H1 (cell line): ENCODE data around the gene ETS1. TPM values are rescaled to one million over a fixed set of nuclear protein-coding genes. Genes with fewer than 3 reads are reported as not detected.

Source experiments
- CTCF ChIA-PET: fragments of 300-600 bp; sonication (Branson Sonifier 250); formaldehyde crosslinking; loops from one replicate; lab custom pipeline; 2021; ENCODE audit not compliant: partially characterized antibody; lab: Charles Lee
- POLR2A ChIA-PET: fragments of 300-600 bp; sonication (Branson Sonifier 250); formaldehyde crosslinking; loops from one replicate; lab custom pipeline; 2021; ENCODE audit warnings: inconsistent platforms; ENCODE audit not compliant: partially characterized antibody; lab: Charles Lee
- DNase-seq, 2 experiments: peaks; one replicate each; pipeline versions ENCODE4 v3.0.0 to v3.0.0-alpha.2; 2010 to 2022; ENCODE audit warnings: low spot score in 2 of 2, low read depth in 1 of 2, mixed read lengths in 1 of 2
- FAIRE-seq: peaks from 2 replicates; lab custom pipeline; 2011; peaks lifted over from hg19 to GRCh38; lab: Jason Lieb, UNC
- H2AFZ ChIP-seq: 2 replicates; pipeline ENCODE4 v1.8.1; 2012; ENCODE audit warnings: low read length, inconsistent platforms
- H2AK5ac ChIP-seq: 2 replicates; pipeline ENCODE4 v1.6.1; 2013; ENCODE audit warnings: low read depth, low read length
- H2BK120ac ChIP-seq: replicated peaks from 2 replicates; pipeline ENCODE3; 2013; ENCODE audit warnings: low read depth, low read length, inconsistent platforms
- H2BK12ac ChIP-seq: 2 replicates; pipeline ENCODE4 v1.6.1; 2013; ENCODE audit warnings: low read depth, low read length
- H2BK15ac ChIP-seq: 2 replicates; pipeline ENCODE4 v1.6.1; 2013; ENCODE audit warnings: low read length
- H2BK20ac ChIP-seq: 2 replicates; pipeline ENCODE4 v1.6.1; 2013; ENCODE audit warnings: low read length
- H2BK5ac ChIP-seq: 2 replicates; pipeline ENCODE4 v1.6.1; 2013; ENCODE audit warnings: low read depth, low read length
- H3K14ac ChIP-seq: 2 replicates; pipeline ENCODE4 v1.6.1; 2013; ENCODE audit warnings: inconsistent platforms; ENCODE audit not compliant: insufficient read length
- H3K18ac ChIP-seq: 2 replicates; pipeline ENCODE4 v1.6.1; 2013; ENCODE audit warnings: low read length; ENCODE audit errors: extremely low read depth
- H3K23ac ChIP-seq: 2 replicates; pipeline ENCODE4 v1.6.1; 2013; ENCODE audit warnings: inconsistent platforms; ENCODE audit not compliant: insufficient read length
- H3K23me2 ChIP-seq: 2 replicates; pipeline ENCODE4 v1.6.1; 2013; ENCODE audit warnings: low read depth, low read length
- H3K27ac ChIP-seq: 2 replicates; pipeline ENCODE4 v1.6.1; 2011; ENCODE audit warnings: low read depth, low read length, inconsistent platforms
- H3K27me3 ChIP-seq, 4 experiments: replicated peaks in 1 of 4; 1 replicate in 1 of 4; 2 replicates in 3 of 4; pipeline versions ENCODE4 v1.6.1 to v1.8.1; 2011 to 2013; ENCODE audit warnings: low read length in 3 of 4, mild to moderate bottlenecking in 3 of 4, inconsistent platforms in 2 of 4, mixed read lengths in 2 of 4, moderate library complexity in 1 of 4; ENCODE audit not compliant: control insufficient read depth in 3 of 4, insufficient read depth in 3 of 4; ENCODE audit errors: extremely low read depth in 1 of 4
- H3K36me3 ChIP-seq, 4 experiments: 2 replicates each; pipeline versions ENCODE4 v1.6.1 to v1.8.1; 2011 to 2013; ENCODE audit warnings: mild to moderate bottlenecking in 4 of 4, low read length in 3 of 4, moderate library complexity in 2 of 4, control low read depth in 1 of 4, inconsistent platforms in 1 of 4; ENCODE audit not compliant: insufficient read depth in 4 of 4, control insufficient read depth in 2 of 4
- H3K4ac ChIP-seq: replicated peaks from 2 replicates; pipeline ENCODE3; 2013; ENCODE audit warnings: low read length, low read depth, mixed read lengths, inconsistent platforms; ENCODE audit not compliant: insufficient read length
- H3K4me1 ChIP-seq, 4 experiments: replicated peaks in 1 of 4; 1 replicate in 1 of 4; 2 replicates in 3 of 4; pipeline versions ENCODE4 v1.6.1 to v1.8.1; 2011 to 2013; ENCODE audit warnings: low read length in 3 of 4, inconsistent platforms in 2 of 4, mixed read lengths in 1 of 4; ENCODE audit not compliant: insufficient read depth in 4 of 4, control insufficient read depth in 3 of 4
- H3K4me2 ChIP-seq, 2 experiments: 2 replicates each; pipeline versions ENCODE4 v1.6.1 to v1.8.1; 2011 to 2013; ENCODE audit warnings: low read depth in 2 of 2, low read length in 2 of 2, control low read depth in 1 of 2, inconsistent platforms in 1 of 2, mild to moderate bottlenecking in 1 of 2; ENCODE audit not compliant: insufficient read depth in 1 of 2
- H3K4me3 ChIP-seq, 4 experiments: fragments of 200-600, 300-600 bp in 1 of 4; sonication (generic), shearing (Covaris generic), sonication (Bioruptor Twin) in 1 of 4; 2 replicates each; pipeline versions ENCODE4 v1.5.1 to v1.8.1; 2011 to 2016; ENCODE audit warnings: low read length in 4 of 4, low read depth in 3 of 4, control low read depth in 2 of 4, inconsistent platforms in 2 of 4, mild to moderate bottlenecking in 2 of 4, mixed read lengths in 1 of 4, moderate library complexity in 1 of 4; ENCODE audit not compliant: insufficient read depth in 2 of 4; ENCODE audit errors: extremely low read depth in 1 of 4
- H3K56ac ChIP-seq: replicated peaks from 2 replicates; pipeline ENCODE3; 2013; ENCODE audit warnings: low read depth, mild to moderate bottlenecking, mixed read lengths, low read length, inconsistent platforms; ENCODE audit not compliant: insufficient read length
- H3K79me1 ChIP-seq: 2 replicates; pipeline ENCODE4 v1.6.1; 2013; ENCODE audit warnings: low read depth, low read length, control low read depth
- H3K79me2 ChIP-seq, 2 experiments: 2 replicates each; pipeline versions ENCODE4 v1.6.1 to v1.8.1; 2012 to 2013; ENCODE audit warnings: low read length in 2 of 2, mild to moderate bottlenecking in 2 of 2, inconsistent platforms in 1 of 2; ENCODE audit not compliant: insufficient read depth in 2 of 2, control insufficient read depth in 1 of 2
- H3K9ac ChIP-seq, 4 experiments: replicated peaks in 1 of 4; 1 replicate in 1 of 4; 2 replicates in 3 of 4; pipeline versions ENCODE4 v1.6.1 to v1.8.1; 2011 to 2013; ENCODE audit warnings: low read depth in 3 of 4, low read length in 3 of 4, control low read depth in 2 of 4, mild to moderate bottlenecking in 2 of 4, moderate library complexity in 2 of 4, inconsistent platforms in 1 of 4; ENCODE audit errors: extremely low read depth in 1 of 4
- H3K9me3 ChIP-seq, 2 experiments: 2 replicates each; pipeline versions ENCODE4 v1.6.1 to v1.8.1; 2012 to 2013; ENCODE audit warnings: mild to moderate bottlenecking in 2 of 2, moderate library complexity in 2 of 2, control low read depth in 1 of 2, inconsistent platforms in 1 of 2, low read depth in 1 of 2, low read length in 1 of 2, mixed read lengths in 1 of 2; ENCODE audit not compliant: insufficient read depth in 2 of 2
- H4K20me1 ChIP-seq, 2 experiments: replicated peaks in 1 of 2; 2 replicates each; pipeline versions ENCODE3 to v1.8.1; 2011 to 2013; ENCODE audit warnings: inconsistent platforms in 2 of 2, low read length in 2 of 2, mild to moderate bottlenecking in 1 of 2; ENCODE audit not compliant: insufficient read depth in 2 of 2, control insufficient read depth in 1 of 2
- H4K5ac ChIP-seq: 2 replicates; pipeline ENCODE4 v1.6.1; 2013; ENCODE audit warnings: low read length, low read depth, mixed read lengths, inconsistent platforms; ENCODE audit not compliant: insufficient read length
- H4K8ac ChIP-seq: 2 replicates; pipeline ENCODE4 v1.8.0; 2013; ENCODE audit warnings: mild to moderate bottlenecking, moderate library complexity, low read length, inconsistent platforms; ENCODE audit not compliant: insufficient read depth; ENCODE audit errors: extremely low read depth
- H4K91ac ChIP-seq: replicated peaks from 2 replicates; pipeline ENCODE3; 2013; ENCODE audit warnings: low read length, mixed read lengths, inconsistent platforms; ENCODE audit not compliant: insufficient read length
- ASH2L ChIP-seq: fragments of 200-600, 300-600 bp; sonication (generic); IDR thresholded peaks from one replicate; pipeline ENCODE4 v1.7.1; 2017; ENCODE audit warnings: low read length
- BACH1 ChIP-seq: IDR thresholded peaks from 2 replicates; pipeline ENCODE4 v1.6.1; 2012; ENCODE audit warnings: low read length, improper control_type of control experiment
- CHD2 ChIP-seq: IDR thresholded peaks from 2 replicates; pipeline ENCODE4 v1.6.1; 2012; ENCODE audit warnings: low read length, improper control_type of control experiment
- FOSL1 ChIP-seq: IDR thresholded peaks from 2 replicates; pipeline ENCODE4 v1.6.1; 2011; ENCODE audit warnings: mild to moderate bottlenecking, low read depth, low read length, moderate library complexity; ENCODE audit not compliant: insufficient read depth
- GABPA ChIP-seq: IDR thresholded peaks from 2 replicates; pipeline ENCODE4 v1.6.1; 2011; ENCODE audit warnings: mild to moderate bottlenecking, low read length, moderate library complexity, borderline replicate concordance; ENCODE audit not compliant: insufficient read depth
- KDM5A ChIP-seq: fragments of 200-600 bp; IDR thresholded peaks from 2 replicates; pipeline ENCODE4 v1.7.1; 2012; ENCODE audit warnings: mild to moderate bottlenecking, low read length, inconsistent platforms, mixed read lengths
- POU5F1 ChIP-seq: IDR thresholded peaks from 2 replicates; pipeline ENCODE4 v1.6.1; 2011; ENCODE audit warnings: low read depth, mild to moderate bottlenecking, low read length, moderate library complexity
- RXRA ChIP-seq: IDR thresholded peaks from 2 replicates; pipeline ENCODE4 v1.6.1; 2011; ENCODE audit warnings: low read depth, mild to moderate bottlenecking, low read length, moderate library complexity; ENCODE audit not compliant: insufficient read depth
- SIN3A ChIP-seq, 2 experiments: IDR thresholded peaks in 1 of 2; conservative IDR thresholded peaks in 1 of 2; 2 replicates each; pipeline ENCODE4 v1.6.1; 2011 to 2012; ENCODE audit warnings: low read length in 2 of 2, improper control_type of control experiment in 1 of 2, low read depth in 1 of 2, mild to moderate bottlenecking in 1 of 2
- TAF7 ChIP-seq: optimal IDR thresholded peaks from 2 replicates; pipeline ENCODE3; 2011; ENCODE audit warnings: low read depth, mild to moderate bottlenecking, inconsistent platforms, low read length, moderate library complexity, borderline replicate concordance
- WGBS, 2 experiments: shearing (Covaris generic) in 1 of 2; methylation state at CpG; one replicate each; pipeline versions ENCODE4 v1.1.6 to v1.1.7; 2013 to 2015; ENCODE audit warnings: low lambda C conversion rate in 2 of 2, mixed read lengths in 2 of 2, inconsistent platforms in 1 of 2, low coverage in 1 of 2, missing lambda C conversion rate in 1 of 2; ENCODE audit not compliant: insufficient replicate concordance in 2 of 2, insufficient coverage in 1 of 2, insufficient read length in 1 of 2; ENCODE audit errors: extremely low coverage in 1 of 2, missing lambda C conversion rate in 1 of 2; 5-methylcytosine and 5-hydroxymethylcytosine counted together
- polyA plus RNA-seq, 7 experiments: library from polyadenylated mRNA; depleted of rRNA in 3 of 7; stranded (reverse) in 5 of 7; unstranded in 2 of 7; fragments of >200 nt in 5 of 7; fragments of 200-250 nt in 2 of 7; gene quantifications; 1 replicate in 5 of 7; 2 replicates in 1 of 7; 4 replicates in 1 of 7; pipeline versions ENCODE4 v1.2.1 to v1.2.3, GENCODE V29; 2011 to 2013; ENCODE audit warnings: missing spikeins in 2 of 7, mixed read lengths in 2 of 7
- total RNA-seq: library from RNA; stranded (reverse); fragmentation: NEBNext Ultra II Directional; extraction: Animal tissue kit (Norgen Biotek cat#: 25700); gene quantifications from 2 replicates; pipeline ENCODE4 v1.2.1, GENCODE V29; 2021

ETS1 gene
- total and polyA plus RNA-seq, 2 of the 8 experiments (the other 6 are each of a cell fraction or from before 2014, with no cell fraction given), result 10.0 to 35.3 TPM

DNA sequence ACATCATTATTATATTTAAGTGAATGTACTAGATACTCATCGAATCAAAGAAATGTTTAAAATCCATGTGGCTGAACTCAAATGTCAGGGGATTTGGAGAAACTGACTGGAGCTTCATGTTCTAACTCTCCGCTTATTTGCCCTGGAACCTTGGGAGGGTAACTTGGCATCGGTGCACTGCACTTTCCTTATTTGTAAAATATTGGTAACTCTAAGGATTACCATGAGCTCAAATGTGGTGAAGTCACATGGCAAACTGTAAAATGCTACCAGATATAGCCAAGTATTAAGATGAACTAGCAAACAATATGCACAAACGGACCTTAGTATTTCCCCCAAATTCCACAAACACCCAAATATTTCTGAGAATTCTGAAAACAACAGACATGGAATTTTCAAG is 75.6 kb downstream of the ETS1 start:
- Histone ChIP-seq H4K8ac (no peak overlapping the region), H2BK20ac (no peak overlapping the region), H3K4me1 (peaks cover 0 to 3% (median 0%) of the 10 kb centered on the region in 4 experiments; a peak in 3 of 7 replicates), H4K91ac (no peak overlapping the region), H3K23ac (no peak overlapping the region), H2BK15ac (no peak overlapping the region), H2BK5ac (no peak overlapping the region), H2AFZ (no peak overlapping the region), H3K23me2 (no peaks in the 10 kb centered on the region), H3K36me3 (no peaks in the 10 kb centered on the region), H3K27me3 (no peaks in the 10 kb centered on the region), H3K9me3 (no peaks in the 10 kb centered on the region), H3K79me2 (peaks cover 0 to 2% of the 10 kb centered on the region in 2 experiments; a peak in 1 of 4 replicates), H3K27ac (no peak overlapping the region), H3K14ac (no peak overlapping the region), H3K56ac (no peak overlapping the region), H3K18ac (no peak overlapping the region), H4K20me1 (peaks cover under 1 to 2% of the 10 kb centered on the region in 2 experiments), H3K79me1 (no peaks in the 10 kb centered on the region; the same call in 1 of the 2 replicates), H3K4me2 (no peak overlapping the region), H2BK12ac (no peak overlapping the region), H3K4me3 (no peak overlapping the region), H3K9ac (no peak overlapping the region), H4K5ac (no peak overlapping the region), H2BK120ac (no peak overlapping the region), H2AK5ac (no peak overlapping the region), H3K4ac (no peak overlapping the region)
- DNase-seq, result no peak
- WGBS, 2 experiments, result 90% methylated on average over 4 of the region's 4 CpGs; no CpG with 5 or more reads in 1 of the 2 experiments
- no peak for TF ChIP-seq BACH1
- TF ChIP-seq ASH2L, result no peak
- TF ChIP-seq GABPA, result no peak
- TF ChIP-seq CHD2, result no peak
- no peak for TF ChIP-seq TAF7
- TF ChIP-seq FOSL1, result no peak
- TF ChIP-seq RXRA, result no peak
- TF ChIP-seq SIN3A (conservative IDR thresholded peaks at IDR 0.05 in 1 of 2, IDR thresholded peaks at IDR 0.05 in 1 of 2; ENCODE audit: low read depth in 1 of 2, low read length in 2 of 2), result no peak
- no peak for TF ChIP-seq KDM5A
- TF ChIP-seq POU5F1, result no peak
- CTCF ChIA-PET, result interaction anchor here (0.6 to 1.4 kb wide), 4 partner anchors 11 to 481 kb away, joined by 4 to 5 read pairs (median 4); no protein-coding TSS in a partner anchor
- FAIRE-seq, result no peak
- POLR2A ChIA-PET, result no interaction called here
